Fibroblast of upper back skin (primary cell): ENCODE results near the gene UBB.

ENCODE experiments used
- DNase-seq: peaks from one replicate; pipeline ENCODE4 v3.0.0-alpha.2; 2013

The UBB gene

DNA sequence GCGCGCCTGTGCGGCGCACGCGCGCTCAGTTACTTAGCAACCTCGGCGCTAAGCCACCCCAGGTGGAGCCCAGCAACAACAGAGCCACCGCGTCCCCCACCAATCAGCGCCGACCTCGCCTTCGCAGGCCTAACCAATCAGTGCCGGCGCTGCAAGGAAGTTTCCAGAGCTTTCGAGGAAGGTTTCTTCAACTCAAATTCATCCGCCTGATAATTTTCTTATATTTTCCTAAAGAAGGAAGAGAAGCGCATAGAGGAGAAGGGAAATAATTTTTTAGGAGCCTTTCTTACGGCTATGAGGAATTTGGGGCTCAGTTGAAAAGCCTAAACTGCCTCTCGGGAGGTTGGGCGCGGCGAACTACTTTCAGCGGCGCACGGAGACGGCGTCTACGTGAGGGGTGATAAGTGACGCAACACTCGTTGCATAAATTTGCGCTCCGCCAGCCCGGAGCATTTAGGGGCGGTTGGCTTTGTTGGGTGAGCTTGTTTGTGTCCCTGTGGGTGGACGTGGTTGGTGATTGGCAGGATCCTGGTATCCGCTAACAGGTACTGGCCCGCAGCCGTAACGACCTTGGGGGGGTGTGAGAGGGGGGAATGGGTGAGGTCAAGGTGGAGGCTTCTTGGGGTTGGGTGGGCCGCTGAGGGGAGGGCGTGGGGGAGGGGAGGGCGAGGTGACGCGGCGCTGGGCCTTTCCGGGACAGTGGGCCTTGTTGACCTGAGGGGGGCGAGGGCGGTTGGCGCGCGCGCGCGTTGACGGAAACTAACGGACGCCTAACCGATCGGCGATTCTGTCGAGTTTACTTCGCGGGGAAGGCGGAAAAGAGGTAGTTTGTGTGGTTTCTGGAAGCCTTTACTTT is at the start of gene UBB:
Gene UBB, plus strand, starts transcription at position 452 of the 856 bp plus-strand sequence. CDS start 817 bp downstream, outside the sequence.
- DNase-seq = peak; percentile 99

DNA sequence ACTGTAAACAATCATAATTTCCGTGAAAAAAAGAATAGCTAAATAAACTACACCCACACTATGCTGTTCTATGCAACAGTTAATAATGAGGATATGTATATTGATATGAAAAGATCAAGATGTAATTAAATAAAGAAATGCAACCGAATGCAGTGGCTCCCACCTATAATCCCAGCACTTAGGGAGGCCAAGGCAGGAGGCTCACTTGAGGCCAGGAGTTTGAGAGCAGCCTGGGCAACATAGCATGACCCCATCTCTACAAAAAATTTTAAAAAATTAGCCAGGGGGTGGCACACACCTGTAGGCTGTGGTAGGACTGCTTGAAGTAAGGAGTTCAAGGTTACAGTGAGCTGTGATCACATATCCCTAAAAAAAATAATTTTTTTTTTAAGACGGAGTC is 42.5 kb upstream of the UBB start:
- no peak for DNase-seq

- DNase-seq = no peak
Measured at GRCh38 chr17:16339402-16339801, 41.5 kb upstream of the UBB start.

DNA sequence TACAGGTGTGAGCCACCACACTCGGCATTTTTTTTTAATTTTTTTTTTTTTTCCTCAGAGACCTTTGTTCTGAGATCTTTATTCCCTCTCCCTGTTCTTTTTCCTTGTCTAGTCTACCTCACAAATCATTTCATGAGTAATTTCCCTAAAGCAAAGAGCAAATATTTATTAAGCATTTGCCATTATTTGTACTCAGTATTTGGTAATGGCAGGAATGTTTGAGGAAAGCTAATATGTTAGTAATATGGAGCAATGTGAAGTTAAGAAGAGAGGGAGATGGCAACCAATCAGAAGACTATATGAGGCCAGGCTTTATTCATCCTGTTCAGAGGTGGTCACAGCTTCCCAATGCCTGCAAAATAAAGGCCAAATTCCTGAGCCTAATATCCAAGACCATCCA is 40.9 kb upstream of the UBB start:
- DNase-seq = no peak

GRCh38 chr17:16342979-16343378 is 37.9 kb upstream of the UBB start:
- no peak for DNase-seq

DNA sequence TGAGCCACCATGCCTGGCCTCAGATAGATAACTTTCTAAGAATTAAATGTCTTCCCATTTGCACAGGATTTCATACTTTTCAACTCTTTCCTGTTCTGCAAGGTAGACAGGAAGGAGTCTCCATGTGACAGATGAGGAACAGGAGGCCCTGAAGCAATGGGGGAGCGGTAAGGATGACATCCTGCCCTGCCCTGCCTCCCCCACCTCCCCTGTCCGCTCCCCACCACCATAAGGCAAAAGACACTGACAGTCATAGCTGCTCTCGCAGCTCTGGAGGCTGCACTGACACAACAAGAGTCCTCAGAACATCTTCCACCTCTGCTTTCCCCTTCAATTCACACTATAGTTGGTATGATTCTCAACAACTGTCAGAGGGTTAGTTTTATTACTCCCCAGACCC is 37.3 kb upstream of the UBB start:
- DNase-seq = no peak

DNA sequence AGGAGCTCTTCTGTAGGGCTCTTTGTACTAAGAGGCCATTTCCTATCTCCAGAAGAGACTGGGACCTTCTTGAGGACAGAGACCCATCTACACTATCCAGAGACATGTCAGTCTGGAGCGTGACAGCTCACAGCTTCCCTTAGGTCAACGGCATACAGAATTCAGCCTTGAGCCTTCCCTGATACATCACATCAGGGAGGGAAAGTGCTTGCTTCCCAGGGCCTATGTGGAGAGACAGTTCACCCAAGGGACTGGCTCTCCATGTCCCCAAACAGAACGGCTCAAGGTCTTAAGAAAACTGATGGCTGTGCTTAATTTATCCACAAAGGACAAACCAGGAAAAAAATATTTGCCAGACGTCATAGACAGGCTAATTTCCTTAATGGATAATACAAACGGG is 35.3 kb upstream of the UBB start:
- no peak for DNase-seq

DNA sequence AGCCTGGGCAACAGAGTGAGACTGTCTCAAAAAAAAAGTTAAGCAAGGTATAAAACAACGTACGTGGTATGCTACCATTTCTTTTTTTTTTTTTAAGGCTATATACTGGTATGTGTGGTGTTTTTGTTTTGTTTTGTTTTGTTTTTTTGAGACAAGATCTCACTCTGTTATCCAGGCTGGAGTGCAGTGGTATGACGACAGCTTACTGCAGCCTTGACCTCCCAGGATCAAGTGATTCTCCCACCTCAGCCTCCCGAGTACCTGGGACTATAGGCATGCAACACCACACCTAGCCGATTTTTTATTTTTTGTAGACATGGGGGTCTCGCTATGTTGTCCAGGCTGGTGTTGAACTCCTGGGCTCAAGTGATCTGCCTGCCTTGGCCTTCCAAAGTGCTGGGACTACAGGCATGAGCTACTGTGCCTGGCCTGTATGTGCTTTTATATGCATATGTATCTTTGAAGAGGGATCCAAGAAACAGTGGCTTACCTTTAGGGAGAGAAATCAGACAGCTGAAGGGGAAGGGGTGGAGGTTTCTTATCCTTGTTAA is 34.1 kb upstream of the UBB start:
- no peak for DNase-seq

- no peak for DNase-seq
Measured at GRCh38 chr17:16348586-16348985, 32.3 kb upstream of the UBB start.

DNA sequence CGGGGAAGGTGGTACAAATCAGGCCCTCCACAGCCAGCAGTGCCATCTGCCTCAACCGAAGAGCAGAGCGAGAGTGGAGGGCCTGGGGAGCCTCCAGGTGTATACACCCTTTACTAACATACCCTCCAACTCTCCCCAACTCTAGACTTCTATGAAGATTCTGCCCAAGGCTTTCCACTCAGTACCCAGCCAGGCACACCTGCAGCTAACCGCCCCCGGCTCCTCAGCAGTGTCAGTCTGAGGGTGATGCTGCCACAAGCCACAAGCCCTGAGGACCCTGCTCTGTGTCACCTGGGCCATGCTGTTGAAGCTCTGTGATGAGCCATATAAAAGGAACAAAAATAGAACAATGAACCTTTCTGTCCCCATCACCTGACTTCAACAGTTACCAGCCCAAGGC is 31.5 kb upstream of the UBB start:
- DNase-seq = no peak

DNA sequence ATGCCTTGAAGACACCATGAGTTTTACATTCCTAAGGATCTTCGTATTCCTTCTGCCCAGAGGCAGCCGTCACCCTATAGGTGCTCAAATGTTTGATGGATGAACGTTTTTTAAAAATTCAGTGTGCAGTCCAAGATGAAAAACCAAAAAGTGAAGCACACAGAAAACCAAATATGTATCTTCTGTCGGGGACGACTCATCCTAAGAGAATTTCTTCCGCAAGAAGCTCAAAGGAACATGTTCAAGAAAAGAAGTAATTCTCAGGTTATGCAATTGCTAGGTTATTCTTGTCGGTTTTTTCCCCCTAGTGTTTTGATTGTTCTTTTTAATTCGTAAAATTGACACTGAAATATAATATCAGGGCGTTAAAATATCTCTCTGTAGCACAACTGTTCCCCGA is 29.1 kb upstream of the UBB start:
- peak; percentile 78 for DNase-seq

GRCh38 chr17:16352303-16352666 is 28.6 kb upstream of the UBB start:
- DNase-seq = peak; percentile 44

GRCh38 chr17:16352667-16353316 is 28.1 kb upstream of the UBB start:
- peak; percentile 23 for DNase-seq

GRCh38 chr17:16353317-16354174 is 27.3 kb upstream of the UBB start, which contains the start of gene CENPV:
Gene CENPV (minus strand): TSS chr17:16353469. CDS start chr17:16353436, 33 bp downstream.
- DNase-seq = peak; percentile 34

GRCh38 chr17:16354585-16354984 is 26.3 kb upstream of the UBB start:
- DNase-seq = no peak

- no peak for DNase-seq
Measured at GRCh38 chr17:16358394-16358793, 22.5 kb upstream of the UBB start.

GRCh38 chr17:16361874-16362273 is 19.0 kb upstream of the UBB start:
- DNase-seq = no peak

DNA sequence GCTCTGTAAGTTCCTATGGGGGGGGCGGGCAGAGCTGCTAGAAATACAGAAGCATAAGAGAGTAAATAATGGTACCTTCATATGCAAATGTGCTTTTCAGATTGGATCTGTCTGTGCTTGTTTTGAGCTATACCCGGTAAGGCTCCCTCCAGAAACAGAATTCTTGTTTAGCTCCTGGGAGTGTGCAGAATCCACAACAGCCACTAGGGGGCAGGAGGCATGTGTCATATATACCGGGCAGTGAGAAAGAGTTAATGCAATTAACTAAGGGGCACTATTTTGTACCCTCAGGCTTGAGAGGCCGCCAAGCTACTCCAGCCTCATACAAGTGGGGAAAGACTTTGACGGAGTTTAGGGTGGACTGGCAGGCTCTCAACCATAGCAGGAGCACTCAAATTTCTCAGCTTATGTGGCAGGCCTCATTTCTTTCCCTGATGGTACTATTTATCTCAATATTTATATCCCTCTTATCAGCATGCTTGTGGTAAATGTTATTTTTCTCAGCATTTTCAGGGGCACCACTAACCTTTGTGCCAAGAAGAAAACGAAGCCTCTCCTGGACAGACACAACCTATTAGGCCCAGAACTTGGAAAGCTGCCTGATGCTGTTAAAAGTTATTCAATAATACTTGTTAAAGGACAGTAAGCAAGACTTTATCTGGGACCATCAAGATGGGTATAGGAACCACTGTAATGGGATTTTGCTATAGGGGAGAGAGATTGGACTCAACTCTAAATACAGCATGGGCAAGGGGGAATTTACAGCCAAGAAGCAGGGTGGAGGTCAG is 16.9 kb upstream of the UBB start:
- DNase-seq = peak; percentile 68

GRCh38 chr17:16364625-16365024 is 16.3 kb upstream of the UBB start:
- DNase-seq = no peak

- peak; percentile 77 for DNase-seq
Measured at GRCh38 chr17:16371742-16372141, 9.1 kb upstream of the UBB start.

DNA sequence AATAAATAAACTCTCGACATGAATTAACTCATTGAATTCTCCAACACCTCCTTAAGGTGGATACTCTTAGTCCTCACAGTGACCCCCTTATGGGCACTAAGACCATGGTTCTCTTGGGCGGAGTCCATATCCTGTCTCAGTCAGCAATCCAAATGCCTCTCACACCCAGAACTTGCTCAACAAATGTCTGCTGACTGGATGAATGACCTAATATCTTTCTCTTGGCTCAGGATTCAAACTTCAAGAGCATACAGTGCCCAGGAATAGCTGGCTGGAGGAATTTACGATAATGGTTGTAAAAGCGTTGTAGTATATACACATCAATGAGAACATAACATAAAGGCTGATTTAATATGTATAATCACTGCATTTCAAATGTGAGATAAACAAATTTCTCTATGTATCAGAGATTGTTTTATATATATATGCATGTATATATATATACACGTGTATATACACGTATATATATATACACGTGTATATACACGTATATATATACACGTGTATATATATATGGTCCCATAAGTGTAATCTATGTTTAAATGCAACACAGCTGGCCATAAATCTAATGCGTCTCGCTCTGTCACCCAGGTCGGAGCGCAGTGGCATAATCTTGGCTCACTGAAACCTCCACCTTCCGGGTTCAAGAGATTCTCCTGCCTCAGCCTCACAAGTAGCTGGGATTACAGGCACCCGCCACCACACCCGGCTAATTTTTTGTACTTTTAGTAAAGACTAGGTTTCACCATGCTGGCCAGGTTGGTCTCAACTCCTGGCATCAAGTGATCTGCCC is 6.5 kb upstream of the UBB start:
- DNase-seq = peak; percentile 21
